Activated CD4-positive, alpha-beta T cell treated with anti-CD3 and anti-CD28 coated beads for 24 hours (primary cell): ENCODE data around the gene PASK.
A peak's percentile ranks its signal among the peaks of the same experiment; 100 is the strongest.

ENCODE experiments used
- DNase-seq, 2 donors: peaks; one replicate each; pipeline ENCODE4 v3.0.0-alpha.2; 2020; ENCODE audit warnings: low read depth in 2 of 2

The PASK gene

GRCh38 chr2:241066893-241067341 lies 82.4 kb downstream of the PASK start:
- no peak for DNase-seq

DNA sequence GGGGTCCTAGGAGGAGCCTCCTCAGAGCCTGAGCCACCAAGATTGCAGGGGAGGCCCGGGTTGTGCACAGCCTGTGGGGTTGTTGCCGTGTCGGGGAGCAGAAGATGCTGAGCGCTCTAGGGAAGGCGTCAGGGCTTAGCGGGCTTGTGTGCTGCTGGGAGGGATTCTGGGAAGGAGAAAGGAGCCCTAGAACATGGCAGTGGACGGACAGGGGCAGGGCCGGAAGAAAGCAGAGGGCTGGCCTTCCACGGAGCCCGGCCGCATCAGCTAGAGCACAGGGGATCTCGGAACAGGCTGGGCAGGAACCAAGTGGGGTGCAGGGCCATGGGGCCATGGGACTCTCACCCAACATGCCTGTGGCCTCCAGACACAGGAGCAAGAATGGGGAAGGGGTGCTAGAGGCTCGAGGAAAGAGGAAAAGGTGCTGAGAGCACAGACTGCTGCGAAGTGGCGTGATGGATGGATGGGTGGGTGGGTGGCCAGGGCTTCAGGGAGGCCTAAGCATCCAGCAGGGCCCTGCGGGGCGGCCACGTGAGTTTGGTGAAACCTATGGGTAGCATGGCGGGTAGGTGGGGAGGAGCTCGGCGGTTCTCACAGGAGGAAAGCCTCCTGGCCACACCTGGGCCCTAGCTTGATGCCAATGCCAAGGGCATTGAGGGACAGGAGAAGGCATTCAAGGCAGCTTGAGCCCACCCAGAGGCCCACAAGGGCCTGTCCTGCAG lies 82.9 kb downstream of the PASK start:
- DNase-seq = no peak

DNA sequence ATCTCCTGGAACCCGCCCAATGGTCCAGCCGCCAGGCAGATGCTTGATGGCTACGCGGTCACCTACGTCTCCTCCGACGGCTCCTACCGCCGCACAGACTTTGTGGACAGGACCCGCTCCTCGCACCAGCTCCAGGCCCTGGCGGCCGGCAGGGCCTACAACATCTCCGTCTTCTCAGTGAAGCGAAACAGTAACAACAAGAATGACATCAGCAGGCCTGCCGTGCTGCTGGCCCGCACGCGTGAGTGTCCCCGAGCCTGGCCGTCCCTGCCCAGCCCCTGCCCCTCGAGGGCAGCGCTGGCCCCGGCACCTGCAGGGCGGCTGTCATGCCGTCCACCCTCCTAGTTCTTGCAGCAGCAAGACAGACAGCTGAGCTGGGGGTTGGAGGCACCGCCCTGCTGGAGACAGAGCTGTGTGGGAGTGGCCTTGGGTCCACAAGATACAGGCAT lies 83.9 kb downstream of the PASK start:
- DNase-seq = no peak

- DNase-seq = no peak
Measured at GRCh38 chr2:241064802-241065354, 84.4 kb downstream of the PASK start.

DNA sequence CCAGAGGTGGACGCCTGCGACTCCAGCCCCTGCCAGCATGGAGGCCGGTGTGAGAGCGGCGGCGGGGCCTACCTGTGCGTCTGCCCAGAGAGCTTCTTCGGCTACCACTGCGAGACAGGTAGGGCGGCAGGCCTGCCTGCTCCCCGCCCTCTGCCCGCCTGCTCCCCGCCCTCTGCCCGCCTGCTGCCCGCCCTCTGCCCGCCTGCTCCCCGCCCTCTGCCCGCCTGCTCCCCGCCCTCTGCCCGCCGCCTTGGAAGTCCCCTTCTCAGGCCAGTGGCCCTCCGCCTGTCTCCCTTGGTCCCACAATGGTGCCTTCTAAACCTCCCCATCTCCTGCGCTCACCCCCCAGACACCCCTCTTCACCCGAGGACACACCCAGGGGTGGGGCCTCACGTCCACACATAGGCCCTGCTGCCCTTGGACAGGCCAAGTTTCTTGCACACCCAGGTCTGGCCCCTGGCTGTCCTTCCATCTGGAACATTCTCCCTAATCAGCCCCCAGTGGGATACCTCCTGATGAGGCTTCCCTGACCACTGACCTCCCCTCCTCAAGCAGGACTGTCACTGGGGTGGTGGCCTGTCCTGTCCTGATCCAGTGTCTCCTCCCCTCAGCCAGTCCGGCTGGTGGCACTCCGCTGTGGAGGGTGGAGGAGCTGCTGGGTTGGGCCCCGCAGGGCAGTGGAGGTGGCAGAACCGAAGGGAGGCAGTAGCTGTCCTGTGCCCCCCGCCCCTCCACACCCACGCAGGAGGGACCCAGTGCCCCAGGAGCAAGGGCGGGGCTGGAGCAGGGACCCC lies 85.1 kb downstream of the PASK start:
- DNase-seq = peak; percentile 22 to 40

GRCh38 chr2:241063587-241063986 lies 85.7 kb downstream of the PASK start:
- DNase-seq = no peak

DNA sequence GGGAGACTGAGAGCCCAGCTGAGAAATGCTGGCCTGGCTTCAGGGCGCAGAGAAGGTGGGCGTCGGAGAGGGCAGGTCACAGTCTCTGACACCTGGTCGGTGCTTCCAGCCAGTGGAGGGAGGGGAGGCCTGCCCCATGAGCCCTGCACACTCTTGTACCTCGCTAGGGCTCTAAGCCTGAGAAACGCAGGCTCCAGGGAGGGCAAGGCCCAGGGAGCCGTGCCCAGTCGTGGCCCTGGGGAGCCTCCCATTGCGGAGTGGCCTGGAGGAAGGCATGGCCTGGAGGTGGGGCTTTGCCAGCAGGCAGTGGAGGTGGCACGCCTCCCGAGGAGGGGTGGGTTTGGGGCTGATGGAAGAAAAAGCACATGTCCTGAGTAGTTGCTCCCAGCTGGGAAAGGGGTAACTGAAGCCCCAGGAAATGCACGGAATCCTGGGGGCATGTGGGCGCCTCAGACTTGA lies 86.2 kb downstream of the PASK start:
- no peak for DNase-seq

- DNase-seq = no peak
Measured at GRCh38 chr2:241062389-241063092, 86.7 kb downstream of the PASK start.

- DNase-seq = no peak
Measured at GRCh38 chr2:241061275-241061674, 88.0 kb downstream of the PASK start.
